SK-N-MC (cell line): ENCODE data around the gene EPB41L4B.

ENCODE experiments used
- EZH2 ChIP-seq: fragments of 200-600 bp; sonication (generic); IDR thresholded peaks from one replicate; pipeline ENCODE4 v1.6.1; 2017; ENCODE audit warnings: antibody characterized with exemption
- FOXP2 ChIP-seq: optimal IDR thresholded peaks from 2 replicates; pipeline ENCODE3; 2011; ENCODE audit warnings: mild to moderate bottlenecking, moderate library complexity; ENCODE audit not compliant: insufficient read depth; ENCODE audit errors: extremely low read length, control extremely low read depth
- POLR2AphosphoS5 ChIP-seq: IDR thresholded peaks from 2 replicates; pipeline ENCODE4 v1.6.1; 2012; ENCODE audit warnings: mild to moderate bottlenecking, low read depth, low read length, borderline replicate concordance

DNA sequence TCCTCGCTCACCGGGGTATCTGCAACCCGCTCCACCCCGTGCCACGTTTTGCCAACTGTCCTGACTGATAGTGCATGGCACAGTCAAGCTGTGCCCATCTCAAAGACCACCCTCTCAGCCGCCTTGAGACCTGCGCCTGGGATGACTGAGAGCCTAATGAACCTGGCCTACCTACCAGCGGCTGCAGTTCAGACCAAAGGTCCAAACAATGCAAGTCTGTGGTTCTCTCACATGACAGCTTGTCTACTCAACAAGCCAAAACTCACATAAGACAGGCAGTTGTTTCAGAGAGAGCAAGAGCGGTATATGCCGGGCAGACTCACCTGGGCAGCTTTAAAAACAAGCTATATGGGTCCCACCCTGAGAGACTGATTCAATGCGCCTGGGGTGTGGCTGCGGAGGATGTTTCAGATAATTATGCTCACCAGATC lies 70.5 kb downstream of the EPB41L4B start:
- TF ChIP-seq EZH2 (no peak), POLR2AphosphoS5 (no peak), FOXP2 (no peak)
